Dermis microvascular lymphatic vessel endothelial cell (primary cell): Measurements from ENCODE around the gene TBX5. TPM values are rescaled to one million over a fixed set of nuclear protein-coding genes. Genes with fewer than 3 reads are reported as not detected.
A peak's percentile ranks its signal among the peaks of the same experiment; 100 is the strongest.

Source experiments
- DNase-seq, 2 donors: peaks; one replicate each; pipeline versions ENCODE4 v3.0.0 to v3.0.0-alpha.2; 2010; ENCODE audit warnings: low read depth in 2 of 2
- total RNA-seq: library from RNA; depleted of rRNA; stranded (reverse); fragments of >200 nt; gene quantifications from 2 replicates; pipeline ENCODE4 v1.2.1, GENCODE V29; 2014

TBX5 gene
- total RNA-seq, 1 donor from 2014 or later: not detected

- no peak for DNase-seq
Observed at GRCh38 chr12:114431902-114432301, 26.0 kb upstream of the TBX5 start.

- DNase-seq: no peak
Observed at GRCh38 chr12:114430306-114430705, 24.4 kb upstream of the TBX5 start.

GRCh38 chr12:114425031-114425626 lies 19.2 kb upstream of the TBX5 start:
- DNase-seq: no peak

- DNase-seq: no peak
Observed at GRCh38 chr12:114420944-114421335, 15.0 kb upstream of the TBX5 start.

GRCh38 chr12:114420182-114420943 lies 14.4 kb upstream of the TBX5 start:
- no peak for DNase-seq

GRCh38 chr12:114416028-114416427 lies 10.1 kb upstream of the TBX5 start:
- no peak for DNase-seq

GRCh38 chr12:114415525-114415868 lies 9.6 kb upstream of the TBX5 start:
- no peak for DNase-seq

GRCh38 chr12:114414866-114415524 lies 9.1 kb upstream of the TBX5 start:
- DNase-seq: no peak

GRCh38 chr12:114414031-114414865 lies 8.3 kb upstream of the TBX5 start:
- no peak for DNase-seq

GRCh38 chr12:114412825-114413749 lies 7.1 kb upstream of the TBX5 start:
- DNase-seq: no peak

- DNase-seq: no peak
Observed at GRCh38 chr12:114412307-114412706, 6.4 kb upstream of the TBX5 start.

GRCh38 chr12:114411071-114411837 lies 5.3 kb upstream of the TBX5 start:
- DNase-seq: no peak

- no peak for DNase-seq
Observed at GRCh38 chr12:114409852-114410600, 4.1 kb upstream of the TBX5 start.

GRCh38 chr12:114408886-114409851 lies 3.2 kb upstream of the TBX5 start:
- peak in 1 of 2 donors; percentile 3 for DNase-seq

- DNase-seq: no peak
Observed at GRCh38 chr12:114408471-114408885, 2.5 kb upstream of the TBX5 start.

- DNase-seq: no peak
Observed at GRCh38 chr12:114407842-114408411, 2.0 kb upstream of the TBX5 start.

- no peak for DNase-seq
Observed at GRCh38 chr12:114406984-114407841, 1.3 kb upstream of the TBX5 start.
